NCI-H446 treated with DMSO at 0.1 percent for 48 hours (cell line): ENCODE data around the gene RNF130.

ENCODE experiments used
- DNase-seq: peaks from one replicate; lab custom pipeline; 2025; lab: John Stamatoyannopoulos, UW

The RNF130 gene

DNA sequence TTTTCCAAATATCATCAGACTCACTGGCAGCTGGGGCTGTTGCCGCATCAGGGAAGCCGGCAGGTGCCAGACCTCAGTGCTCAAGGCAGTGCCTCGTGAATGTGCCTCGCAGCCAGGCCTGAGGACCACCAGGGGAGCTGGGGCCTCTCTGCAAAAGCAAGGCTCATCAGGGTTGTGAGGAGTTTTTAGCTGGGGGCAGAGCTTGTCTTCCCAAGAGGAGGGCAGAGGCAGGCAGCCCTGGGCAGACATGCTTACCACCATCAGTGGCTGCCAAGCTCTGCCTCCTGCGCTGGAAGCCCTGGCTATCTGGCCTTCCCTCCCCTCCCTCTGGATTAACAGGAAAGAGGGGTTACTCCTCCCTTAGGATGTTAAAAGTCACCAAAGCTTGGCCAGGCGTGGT lies 155.0 kb downstream of the RNF130 start:
- no peak for DNase-seq

DNA sequence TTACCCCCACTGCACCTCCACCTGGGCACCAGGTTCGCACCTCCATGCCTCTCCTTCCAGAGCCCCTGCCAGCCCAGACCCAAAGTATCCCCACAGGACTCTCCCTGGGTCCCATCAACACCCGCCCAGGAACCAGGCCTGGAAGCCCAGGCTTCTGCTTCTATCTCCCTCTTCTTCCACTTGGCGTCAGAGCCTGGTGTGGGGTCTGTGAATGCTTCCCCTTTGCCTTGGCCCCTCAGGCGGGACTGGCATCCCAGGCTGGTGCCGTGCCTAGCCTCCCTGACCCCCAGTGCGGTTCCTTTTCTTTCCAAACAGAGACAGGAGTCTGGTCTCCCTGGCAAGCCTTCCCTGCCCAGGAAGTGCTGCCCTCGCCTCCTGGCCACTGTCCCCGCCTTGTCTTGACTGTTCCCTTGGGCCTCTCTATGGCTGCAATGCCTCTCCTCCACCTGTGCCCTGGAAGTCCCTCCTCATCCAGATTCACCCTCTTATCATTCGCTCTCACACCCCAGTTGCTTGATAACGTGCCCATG lies 156.1 kb downstream of the RNF130 start:
- no peak for DNase-seq

DNA sequence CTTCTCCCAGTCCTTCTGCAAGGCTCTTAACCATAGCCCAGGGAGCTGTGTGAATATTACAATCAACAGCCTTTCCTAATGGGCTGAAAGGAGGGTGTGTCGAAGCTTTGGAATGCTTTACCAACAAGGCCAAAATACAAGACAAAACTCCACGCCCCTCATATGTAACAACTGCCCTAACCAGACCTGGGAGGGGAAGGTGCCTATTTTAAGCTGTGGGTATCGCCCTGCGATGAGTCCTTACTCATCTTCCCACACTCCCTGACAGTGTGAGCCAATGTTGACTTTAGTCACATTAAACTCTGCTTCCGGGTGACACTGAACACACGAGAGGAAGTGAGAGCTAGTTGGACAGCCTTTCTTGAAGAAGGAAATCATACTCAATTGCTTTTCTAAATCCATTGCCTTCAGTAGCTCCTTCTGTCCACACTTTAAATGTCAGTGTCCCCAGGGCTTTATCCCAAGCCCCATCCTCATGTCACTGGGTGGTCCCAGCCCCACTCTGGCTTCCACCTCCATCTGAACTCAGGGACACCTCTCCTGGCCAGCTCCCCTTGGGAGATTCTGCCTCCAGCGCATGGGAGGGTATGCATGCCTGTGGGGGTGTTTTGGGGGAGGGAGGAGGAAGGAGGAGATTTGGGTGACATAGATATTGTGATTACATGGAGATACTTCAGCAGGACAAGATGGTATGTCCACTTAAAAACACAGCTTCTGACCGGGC lies 157.4 kb downstream of the RNF130 start:
- no peak for DNase-seq

GRCh38 chr5:179913461-179913860 lies 158.1 kb downstream of the RNF130 start:
- no peak for DNase-seq

DNA sequence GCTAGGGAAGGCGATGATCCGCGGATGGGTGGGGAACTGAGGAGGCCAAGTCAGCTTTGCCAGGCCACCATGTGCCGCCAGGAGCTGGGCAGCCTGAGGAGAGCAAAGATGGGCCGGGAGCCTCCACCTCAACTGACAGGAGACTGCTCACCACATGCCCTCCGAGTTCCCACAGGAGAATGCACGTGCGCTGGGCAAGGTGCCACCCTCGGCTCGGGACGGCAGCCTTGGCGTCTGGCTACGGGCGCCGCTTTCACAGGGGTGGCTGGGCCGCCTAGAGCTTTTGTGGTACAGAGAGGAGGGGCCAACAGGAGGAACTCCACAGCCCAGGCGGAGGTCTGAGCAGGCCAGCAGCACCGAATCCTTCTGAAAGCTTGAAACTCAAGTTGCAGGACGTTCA lies 158.6 kb downstream of the RNF130 start:
- DNase-seq, result no peak

DNA sequence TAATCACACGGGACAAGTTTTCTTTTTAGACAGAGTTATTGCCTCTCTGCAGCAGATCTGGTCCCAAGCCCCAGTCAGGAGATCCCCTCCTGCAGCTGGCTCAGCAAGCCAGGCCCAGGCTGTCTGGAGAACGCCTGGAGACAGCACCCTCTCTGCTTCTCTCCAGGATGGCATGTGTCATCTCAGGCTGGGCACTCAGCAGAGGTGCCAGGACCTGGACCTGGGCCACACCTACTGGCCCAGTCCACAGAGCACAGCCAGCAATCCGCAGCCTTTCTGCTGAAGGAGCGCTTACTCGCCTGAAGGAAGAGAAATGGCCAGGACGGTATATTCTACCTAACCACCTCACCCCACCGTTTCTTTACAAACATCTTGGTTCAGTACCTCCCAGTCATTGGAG lies 159.2 kb downstream of the RNF130 start:
- DNase-seq, result no peak

- no peak for DNase-seq
Measured at GRCh38 chr5:179909224-179909623, 162.3 kb downstream of the RNF130 start.

- DNase-seq, result no peak
Measured at GRCh38 chr5:179908528-179908927, 163.0 kb downstream of the RNF130 start.

DNA sequence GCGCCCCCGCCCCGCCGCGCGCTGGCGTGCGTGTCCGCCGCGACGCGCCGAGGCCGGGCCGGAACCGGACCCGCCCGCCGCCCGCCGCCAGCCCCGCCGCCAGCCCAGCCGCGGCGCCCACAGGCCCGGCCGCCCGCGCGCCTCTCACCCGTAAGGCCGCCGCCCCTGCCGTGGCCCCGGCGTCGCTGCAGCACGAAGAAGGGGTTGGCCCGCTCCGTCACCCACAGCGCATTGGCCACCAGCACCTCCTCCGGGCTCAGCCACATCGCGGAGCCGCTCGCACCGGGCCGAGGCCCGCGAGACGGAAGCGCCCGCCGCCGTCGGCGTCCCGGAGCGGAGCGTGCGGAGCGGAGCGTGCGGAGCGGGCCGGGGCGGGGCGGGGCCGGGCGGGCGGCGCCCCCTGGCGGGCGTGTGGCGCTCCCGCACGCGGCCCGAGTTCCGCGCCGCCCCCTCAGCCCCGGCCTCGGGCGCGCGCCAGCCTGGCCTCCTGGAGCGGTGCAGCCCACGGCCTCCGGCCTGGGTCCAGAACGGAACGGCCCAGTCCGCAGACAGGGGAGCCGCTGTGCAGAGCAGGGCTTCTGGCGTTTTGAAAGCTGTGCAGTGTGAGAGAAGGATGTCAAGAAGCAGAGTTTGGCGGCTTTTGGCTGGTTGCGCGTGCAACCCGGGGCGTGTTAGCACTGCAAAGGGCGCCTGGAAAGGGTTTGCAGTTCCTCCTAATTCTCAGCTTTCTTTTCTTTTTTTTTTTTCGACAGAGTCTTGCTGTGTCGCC lies 163.8 kb downstream of the RNF130 start, which contains the start of gene TBC1D9B:
Gene TBC1D9B, minus strand, starts transcription at position 342 of the 769 bp plus-strand sequence. Its CDS starts 76 bp downstream, at position 266.
- DNase-seq, result no peak

GRCh38 chr5:179906795-179907555 lies 164.6 kb downstream of the RNF130 start:
- no peak for DNase-seq

- DNase-seq, result no peak
Measured at GRCh38 chr5:179906294-179906794, 165.2 kb downstream of the RNF130 start.

DNA sequence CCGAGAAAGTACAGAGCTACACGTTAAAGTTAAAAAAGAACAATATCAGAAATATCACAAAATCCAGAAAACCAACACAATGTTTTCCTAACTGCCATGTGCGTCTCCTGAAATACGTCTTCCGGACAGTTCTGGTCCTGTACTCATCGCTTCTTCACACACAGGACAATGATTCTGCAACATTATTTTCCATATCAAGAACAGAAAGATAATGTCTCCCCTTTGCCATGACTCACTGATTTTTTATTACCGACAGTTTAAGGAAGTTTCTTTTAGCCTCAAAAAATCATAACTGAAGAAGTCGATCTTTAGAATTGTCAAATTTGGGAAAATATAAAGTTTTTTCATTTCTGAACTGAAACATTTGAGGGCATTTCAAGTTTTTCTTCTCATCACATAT lies 166.4 kb downstream of the RNF130 start:
- no peak for DNase-seq
